Skeletal muscle tissue (tissue), 4 donors: ENCODE measurements around the gene MYOCD. TPM values are rescaled to one million over a fixed set of nuclear protein-coding genes. Genes with fewer than 3 reads are reported as not detected.

Experiments used
- H3K27ac ChIP-seq: one replicate; pipeline ENCODE4 v1.7.0; 2013; ENCODE audit warnings: mild to moderate bottlenecking, low read depth, low read length, inconsistent platforms
- H3K27me3 ChIP-seq, 3 donors: one replicate each; pipeline ENCODE4 v1.7.0; 2013; ENCODE audit warnings: low read length in 3 of 3; ENCODE audit not compliant: control insufficient read depth in 3 of 3, insufficient read depth in 3 of 3
- H3K36me3 ChIP-seq, 3 donors: one replicate each; pipeline ENCODE4 v1.7.0; 2013; ENCODE audit warnings: low read length in 3 of 3; ENCODE audit not compliant: control insufficient read depth in 3 of 3, insufficient read depth in 3 of 3
- H3K4me1 ChIP-seq, 3 donors: one replicate each; pipeline ENCODE4 v1.7.0; 2013; ENCODE audit warnings: low read length in 3 of 3, mild to moderate bottlenecking in 3 of 3; ENCODE audit not compliant: control insufficient read depth in 3 of 3, insufficient read depth in 3 of 3
- H3K4me3 ChIP-seq, 3 donors: one replicate each; pipeline ENCODE4 v1.7.0; 2013; ENCODE audit warnings: low read length in 3 of 3
- H3K9ac ChIP-seq, 3 donors: one replicate each; pipeline ENCODE4 v1.7.0; 2013; ENCODE audit warnings: low read length in 3 of 3, mild to moderate bottlenecking in 3 of 3, moderate library complexity in 2 of 3, low read depth in 1 of 3
- H3K9me3 ChIP-seq, 3 donors: one replicate each; pipeline ENCODE4 v1.7.0; 2013; ENCODE audit warnings: low read length in 3 of 3; ENCODE audit not compliant: control insufficient read depth in 3 of 3
- total RNA-seq: library from RNA; depleted of rRNA; stranded (reverse); fragments of >200 nt; gene quantifications from one replicate; pipeline ENCODE4 v1.2.3, GENCODE V29; 2014
- donor health status: Osteomylitis.

Gene MYOCD
- total RNA-seq, 1 donor from 2014 or later: 0.52 TPM

DNA sequence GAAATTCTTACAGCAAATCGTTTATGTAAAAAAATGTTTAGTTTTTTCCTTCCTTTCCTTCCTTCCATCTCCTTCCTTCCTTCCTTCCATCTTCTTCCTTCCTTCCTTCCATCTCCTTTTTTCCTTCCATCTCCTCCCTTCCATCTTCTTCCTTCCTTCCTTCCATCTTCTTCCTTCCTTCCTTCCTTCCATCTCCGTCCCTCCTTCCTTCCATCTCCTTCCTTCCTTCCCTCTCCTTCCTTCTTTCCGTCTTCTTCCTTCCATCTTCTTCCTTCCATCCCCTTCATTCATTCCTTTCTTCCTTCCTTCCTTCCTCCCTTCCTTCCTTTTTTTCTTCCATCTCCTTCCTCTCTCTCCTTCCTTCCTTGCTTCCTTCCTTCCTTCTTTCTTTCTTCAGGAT is 22.7 kb downstream of the MYOCD start:
- H3K27ac ChIP-seq: no peak overlapping the region
- no peak overlapping the region for H3K9ac ChIP-seq
- no peaks in the 10 kb centered on the region for H3K36me3 ChIP-seq
- H3K27me3 ChIP-seq: no peaks in the 10 kb centered on the region
- no peaks in the 10 kb centered on the region for H3K4me1 ChIP-seq
- H3K4me3 ChIP-seq: no peak overlapping the region
- no peaks in the 10 kb centered on the region for H3K9me3 ChIP-seq

DNA sequence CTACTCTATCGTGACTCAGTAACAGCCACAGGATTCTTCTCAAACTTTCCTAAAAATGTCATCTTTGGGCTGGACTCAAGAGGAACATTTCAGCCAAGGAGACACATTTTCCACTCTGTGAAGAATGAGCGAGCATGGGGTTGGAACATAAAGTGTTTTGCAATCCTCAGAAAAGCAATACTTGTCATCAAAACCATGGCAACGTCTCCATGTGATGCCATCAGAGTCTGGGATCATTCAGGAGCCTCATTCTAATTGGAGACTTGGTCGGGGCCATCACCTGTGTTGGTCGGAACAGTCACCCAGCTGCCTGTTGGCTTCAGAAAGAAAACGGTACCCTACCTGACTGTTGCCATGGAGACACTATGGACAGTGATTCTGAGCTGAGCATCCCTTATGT is 25.5 kb downstream of the MYOCD start:
- no peaks in the 10 kb centered on the region for H3K4me1 ChIP-seq
- no peak overlapping the region for H3K9ac ChIP-seq
- H3K36me3 ChIP-seq: no peaks in the 10 kb centered on the region
- peak overlapping the region; percentile 3 for H3K27ac ChIP-seq
- no peak overlapping the region for H3K4me3 ChIP-seq
- no peaks in the 10 kb centered on the region for H3K27me3 ChIP-seq
- no peaks in the 10 kb centered on the region for H3K9me3 ChIP-seq

DNA sequence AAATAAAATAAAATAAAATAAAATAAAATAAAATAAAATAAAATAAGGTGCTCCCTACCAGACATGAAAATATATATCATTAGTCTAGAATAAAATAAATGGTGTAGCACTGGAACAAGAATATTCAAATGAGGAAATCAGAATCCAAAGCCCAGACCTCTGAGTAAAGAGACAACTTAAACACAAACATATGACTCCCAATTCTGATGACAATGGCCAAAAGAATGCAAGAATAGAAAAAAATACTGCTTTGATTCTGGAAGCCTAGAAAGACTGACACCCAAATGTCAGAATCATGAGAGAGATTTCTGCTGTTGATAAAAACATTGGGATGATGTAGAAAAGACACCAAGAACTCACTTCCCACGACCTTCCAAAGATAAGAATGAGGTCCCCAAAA is 27.9 kb downstream of the MYOCD start:
- Histone ChIP-seq H3K4me1 (no peaks in the 10 kb centered on the region), H3K27ac (no peak overlapping the region), H3K9me3 (no peaks in the 10 kb centered on the region), H3K27me3 (no peaks in the 10 kb centered on the region), H3K9ac (no peak overlapping the region), H3K36me3 (no peaks in the 10 kb centered on the region), H3K4me3 (no peak overlapping the region)

DNA sequence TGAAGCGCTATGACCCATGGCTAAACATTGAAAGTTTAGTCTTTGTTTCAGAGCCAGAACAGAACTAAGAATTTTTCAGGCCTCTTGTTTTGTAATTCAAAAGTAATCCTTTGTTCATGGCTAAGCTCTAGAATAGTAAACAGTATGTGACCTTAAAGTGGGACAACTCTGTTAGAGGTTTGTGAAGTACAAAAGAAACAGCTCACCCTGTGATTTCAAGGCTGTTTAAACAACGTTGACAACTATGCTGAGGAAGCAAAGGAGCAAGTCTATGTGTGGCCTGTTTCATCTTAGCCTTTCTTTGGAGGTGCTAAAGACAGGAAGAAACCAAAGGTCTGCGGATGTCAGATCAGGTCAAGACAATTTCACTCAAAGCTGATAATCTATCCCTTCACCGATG is 40.4 kb downstream of the MYOCD start:
- Histone ChIP-seq H3K4me3 (no peak overlapping the region), H3K27ac (no peak overlapping the region), H3K36me3 (no peaks in the 10 kb centered on the region), H3K27me3 (no peaks in the 10 kb centered on the region), H3K9me3 (peaks cover 0 to 2% (median 0%) of the 10 kb centered on the region in 3 donors), H3K9ac (no peak overlapping the region), H3K4me1 (no peaks in the 10 kb centered on the region)

DNA sequence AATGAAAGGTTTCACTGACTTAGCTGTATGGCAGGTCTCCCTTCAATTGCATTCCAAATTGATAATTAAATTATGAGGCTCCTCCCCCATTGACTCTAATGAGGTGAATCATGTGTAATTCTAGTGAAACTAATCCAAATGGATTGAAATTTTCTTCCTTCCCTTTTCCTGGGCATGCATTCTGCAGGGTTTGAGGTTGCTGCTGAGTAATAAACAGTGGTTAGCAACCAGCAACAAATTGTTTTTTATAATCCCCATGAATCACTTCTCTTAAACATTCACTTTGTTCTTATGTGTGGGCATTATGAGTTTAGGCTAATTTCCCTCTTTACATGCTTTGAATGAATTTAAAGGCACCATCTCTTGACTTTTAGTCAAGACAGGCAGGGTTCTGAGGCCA is 43.4 kb downstream of the MYOCD start:
- peaks cover 3 to 8% (median 4%) of the 10 kb centered on the region in 3 donors for H3K4me1 ChIP-seq
- peaks cover 0 to 2% (median 0%) of the 10 kb centered on the region in 3 donors for H3K9me3 ChIP-seq
- H3K9ac ChIP-seq: no peak overlapping the region
- H3K36me3 ChIP-seq: no peaks in the 10 kb centered on the region
- H3K27ac ChIP-seq: no peak overlapping the region
- H3K4me3 ChIP-seq: no peak overlapping the region
- no peaks in the 10 kb centered on the region for H3K27me3 ChIP-seq

DNA sequence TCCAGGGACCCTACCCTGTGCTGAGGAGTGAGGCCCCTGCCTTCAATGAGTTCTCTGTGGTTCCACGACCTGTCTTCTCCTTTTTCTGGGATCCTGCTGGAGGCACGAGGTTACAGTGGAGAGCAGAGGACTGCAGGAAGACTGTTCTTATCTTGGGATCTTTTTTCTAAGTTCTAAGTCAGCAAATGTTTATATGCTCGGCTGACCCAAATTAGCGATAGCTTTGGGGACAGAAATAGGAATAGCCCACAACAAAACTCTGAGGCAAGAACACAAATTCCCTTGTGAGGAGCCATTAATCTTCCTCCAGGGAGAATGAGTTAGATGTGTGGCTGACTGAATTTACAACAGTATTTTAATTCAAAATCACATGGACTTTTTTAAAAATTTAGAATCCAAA is 46.7 kb downstream of the MYOCD start:
- H3K4me1 ChIP-seq: peaks cover 3 to 8% (median 4%) of the 10 kb centered on the region in 3 donors
- H3K9me3 ChIP-seq: no peaks in the 10 kb centered on the region
- H3K27ac ChIP-seq: no peak overlapping the region
- H3K4me3 ChIP-seq: no peak overlapping the region
- no peak overlapping the region for H3K9ac ChIP-seq
- peaks cover 0 to 2% (median 0%) of the 10 kb centered on the region in 3 donors for H3K27me3 ChIP-seq
- no peaks in the 10 kb centered on the region for H3K36me3 ChIP-seq

DNA sequence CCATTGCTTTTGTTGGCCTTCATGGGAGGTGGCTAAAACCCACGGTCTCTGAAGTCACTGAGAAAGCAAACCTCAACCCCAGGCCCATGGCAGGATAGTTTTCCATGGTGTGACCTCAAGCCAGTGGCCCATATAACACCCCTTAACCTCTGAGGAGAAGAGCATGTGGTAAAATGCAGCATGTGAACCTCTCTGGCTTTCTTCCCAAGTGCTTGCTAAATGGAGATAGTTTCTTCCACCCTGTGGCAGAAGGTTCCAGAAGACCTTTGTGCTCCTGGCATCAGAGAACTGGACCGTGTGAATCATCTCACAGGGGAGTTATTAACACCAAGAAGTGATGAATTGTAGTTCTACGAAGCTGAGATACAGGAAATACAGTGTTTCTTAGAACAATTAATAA is 47.3 kb downstream of the MYOCD start:
- Histone ChIP-seq H3K9me3 (no peaks in the 10 kb centered on the region), H3K27me3 (peaks cover 0 to 2% (median 0%) of the 10 kb centered on the region in 3 donors), H3K4me3 (no peak overlapping the region), H3K9ac (no peak overlapping the region), H3K36me3 (no peaks in the 10 kb centered on the region), H3K27ac (no peak overlapping the region), H3K4me1 (peaks cover 3 to 8% (median 4%) of the 10 kb centered on the region in 3 donors)

DNA sequence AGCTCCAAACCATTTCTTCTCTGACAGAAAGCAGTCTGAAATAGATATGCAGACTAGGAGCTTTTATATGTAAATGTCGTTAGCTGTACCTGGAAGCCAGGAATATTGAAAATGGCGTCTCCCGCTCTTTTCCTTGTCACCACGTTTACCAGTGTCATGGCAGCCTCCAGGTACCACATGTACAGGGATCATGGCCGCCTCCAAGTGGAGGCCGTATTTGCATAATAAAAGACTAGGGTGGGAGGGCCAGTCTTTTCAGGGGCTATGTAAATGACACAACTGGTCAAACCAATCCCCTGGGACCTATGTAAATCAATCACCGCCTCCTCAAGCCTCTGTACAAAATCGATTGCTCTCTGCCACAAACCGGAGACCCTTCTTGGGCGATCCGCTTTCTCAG is 54.3 kb downstream of the MYOCD start:
- Histone ChIP-seq H3K9me3 (no peaks in the 10 kb centered on the region), H3K9ac (no peak overlapping the region), H3K27me3 (peaks cover 0 to 2% (median 0%) of the 10 kb centered on the region in 3 donors), H3K27ac (no peak overlapping the region), H3K4me1 (no peaks in the 10 kb centered on the region), H3K36me3 (no peaks in the 10 kb centered on the region), H3K4me3 (no peak overlapping the region)

DNA sequence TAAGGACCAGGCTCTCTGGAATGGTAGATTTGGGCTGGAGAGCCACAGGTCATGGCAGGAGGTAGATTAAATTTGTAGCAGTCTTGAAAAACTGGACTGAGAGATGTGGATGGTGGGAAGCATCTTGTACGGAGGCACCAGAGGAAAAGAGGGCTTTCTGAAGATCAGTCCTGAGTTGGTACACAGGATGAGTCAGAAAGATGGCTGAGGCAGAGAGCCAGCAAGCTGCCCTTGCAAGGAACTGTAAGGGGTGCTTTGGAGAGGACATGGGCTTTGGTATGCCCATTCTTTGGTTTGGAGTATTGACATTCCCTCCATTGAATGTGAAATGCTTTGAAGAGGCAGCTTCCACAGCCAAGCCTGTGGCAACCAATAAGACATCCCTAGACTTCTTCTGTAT is 55.9 kb downstream of the MYOCD start:
- Histone ChIP-seq H3K36me3 (no peaks in the 10 kb centered on the region), H3K27me3 (no peaks in the 10 kb centered on the region), H3K27ac (no peak overlapping the region), H3K9ac (no peak overlapping the region), H3K9me3 (no peaks in the 10 kb centered on the region), H3K4me3 (no peak overlapping the region), H3K4me1 (no peaks in the 10 kb centered on the region)

DNA sequence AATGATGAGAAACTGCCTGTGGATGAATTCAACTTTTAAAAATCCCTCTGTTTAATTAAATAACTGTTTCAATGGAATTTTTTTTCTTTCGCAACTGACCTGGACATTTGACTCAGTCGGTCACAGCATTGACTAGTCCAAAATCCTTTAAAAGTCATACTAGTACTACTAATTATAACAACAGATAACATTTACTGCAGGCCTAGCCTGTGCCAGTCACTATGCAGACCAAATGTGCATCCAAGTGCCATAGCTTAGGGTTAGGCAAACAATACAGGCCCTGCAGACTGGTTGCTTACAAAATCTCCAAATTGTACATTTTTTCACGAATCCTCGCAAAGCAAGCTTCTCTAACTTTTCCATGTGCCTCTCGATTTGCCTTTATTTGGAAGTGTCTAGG is 56.6 kb downstream of the MYOCD start:
- Histone ChIP-seq H3K36me3 (no peaks in the 10 kb centered on the region), H3K27me3 (no peaks in the 10 kb centered on the region), H3K9ac (no peak overlapping the region), H3K27ac (no peak overlapping the region), H3K4me3 (no peak overlapping the region), H3K9me3 (no peaks in the 10 kb centered on the region), H3K4me1 (peaks cover 0 to 3% (median 0%) of the 10 kb centered on the region in 3 donors)

DNA sequence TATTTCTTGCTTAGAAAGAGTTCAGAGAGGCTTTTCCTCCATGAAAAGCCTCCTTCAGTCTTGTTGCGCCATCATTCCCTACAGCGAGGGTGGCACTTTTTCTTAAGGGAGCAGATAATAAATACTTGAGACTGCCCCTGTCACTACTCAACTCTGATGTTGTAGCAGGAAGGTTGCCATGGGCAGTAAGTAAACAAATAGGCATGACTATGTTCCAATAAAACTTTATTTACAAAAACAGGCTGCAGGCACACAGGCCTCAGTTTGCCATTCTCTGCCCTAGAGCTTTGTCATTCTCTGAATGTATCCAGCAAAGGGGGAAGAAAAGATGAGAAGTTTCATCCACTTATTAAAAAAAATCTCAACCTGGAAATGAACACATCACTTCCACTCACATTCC is 60.4 kb downstream of the MYOCD start:
- Histone ChIP-seq H3K9ac (no peak overlapping the region), H3K9me3 (no peaks in the 10 kb centered on the region), H3K27ac (no peak overlapping the region), H3K4me3 (no peak overlapping the region), H3K36me3 (no peaks in the 10 kb centered on the region), H3K27me3 (no peaks in the 10 kb centered on the region), H3K4me1 (peaks cover 0 to 5% (median 0%) of the 10 kb centered on the region in 3 donors)
